ENCODE data around the gene EIF5.

GRCh38 chr14:103367995-103368394 lies 34.0 kb downstream of the EIF5 start:
- no peak for TF ChIP-seq POLR2A (IDR thresholded peaks at IDR 0.05)
- no peak for TF ChIP-seq CTCF (IDR thresholded peaks at IDR 0.05)

All from body of pancreas (tissue), 4 donors.